Measurements from ENCODE around the gene FAM83D. TPM values are rescaled to one million over a fixed set of nuclear protein-coding genes. Genes with fewer than 3 reads are reported as not detected.
A peak's percentile ranks its signal among the peaks of the same experiment; 100 is the strongest.
"Not testable (repeated sequence)": the region's sequence is repeated elsewhere in the genome, so short reads cannot be mapped to it uniquely, and the experiment has no call there.

The FAM83D gene
- total RNA-seq, 2 experiments from 2014 or later: 23.1 to 28.4 TPM

DNA sequence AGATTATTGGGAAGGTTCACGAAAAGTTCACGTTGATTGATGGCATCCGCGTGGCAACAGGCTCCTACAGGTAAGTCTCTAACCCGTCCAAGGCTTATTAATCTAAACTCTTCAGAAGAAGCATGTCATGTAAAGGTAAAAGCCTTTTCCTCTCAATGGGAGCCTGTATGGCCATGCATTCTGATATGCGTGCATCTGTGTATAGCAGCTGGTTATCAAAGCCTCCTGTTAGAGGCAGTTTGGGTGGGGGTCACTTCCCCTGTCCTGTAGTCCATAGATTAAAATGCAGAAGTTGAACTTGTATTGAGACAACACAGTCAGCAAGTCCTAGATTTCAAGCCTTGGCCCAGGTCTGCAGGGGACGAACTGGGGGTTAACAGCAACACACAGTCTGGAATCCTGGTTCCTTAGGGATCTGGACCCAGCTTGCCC, 21.7 kb downstream of the FAM83D start:
- no peak for DNase-seq
- ATAC-seq: no peak
- Mint-ChIP-seq H3K4me1 (no peaks in the 10 kb centered on the region), H3K4me3 (no peak overlapping the region), H3K27me3 (no peaks in the 10 kb centered on the region), H3K36me3 (peaks cover 62% of the 10 kb centered on the region), H3K9me3 (ENCODE audit: low read depth) (no peaks in the 10 kb centered on the region), H3K27ac (no peak overlapping the region)
- CTCF ChIA-PET: no interaction called here

DNA sequence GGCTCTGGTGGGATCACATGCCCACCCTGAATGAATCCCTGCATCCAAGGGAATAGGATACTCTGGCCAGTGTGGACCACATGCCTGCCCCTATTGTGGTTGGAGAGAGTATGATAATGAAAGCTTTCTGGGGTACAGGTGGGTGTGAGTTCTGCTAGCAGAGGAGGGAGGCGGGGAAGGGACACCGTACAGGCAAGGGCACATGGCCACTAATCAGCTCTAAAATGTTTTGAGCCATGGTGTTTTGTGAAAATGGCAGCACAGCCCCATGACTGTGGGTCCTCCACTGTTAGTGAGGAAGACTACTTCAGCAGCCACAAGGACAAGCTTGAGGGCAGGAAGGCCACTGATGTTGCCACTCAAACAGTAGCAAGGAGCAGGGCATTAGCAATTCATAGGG, 24.0 kb downstream of the FAM83D start:
- no peak for DNase-seq
- CTCF ChIA-PET: interaction anchor here (0.6 to 2.1 kb wide), 5 partner anchors 12 to 99 kb away, joined by 3 to 8 read pairs (median 3); partner anchors contain the start of genes DHX35 and FAM83D
- Mint-ChIP-seq H3K4me1 (peaks cover 2% of the 10 kb centered on the region), H3K4me3 (no peak overlapping the region), H3K36me3 (peaks cover 69% of the 10 kb centered on the region), H3K9me3 (ENCODE audit: low read depth) (no peaks in the 10 kb centered on the region), H3K27ac (no peak overlapping the region), H3K27me3 (no peaks in the 10 kb centered on the region)
- no peak for ATAC-seq

DNA sequence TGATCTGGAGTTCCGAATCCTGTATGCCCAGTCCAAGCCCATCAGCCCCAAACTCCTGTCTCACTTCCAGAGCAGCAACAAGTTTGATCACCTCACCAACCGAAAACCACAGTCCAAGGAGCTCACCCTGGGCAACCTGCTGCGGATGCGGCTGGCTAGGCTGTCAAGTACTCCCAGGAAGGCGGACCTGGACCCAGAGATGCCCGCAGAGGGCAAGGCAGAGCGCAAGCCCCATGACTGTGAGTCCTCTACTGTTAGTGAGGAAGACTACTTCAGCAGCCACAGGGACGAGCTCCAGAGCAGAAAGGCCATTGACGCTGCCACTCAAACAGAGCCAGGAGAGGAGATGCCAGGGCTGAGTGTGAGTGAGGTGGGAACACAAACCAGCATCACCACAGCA, 25.4 kb downstream of the FAM83D start:
- DNase-seq (peak; percentile 37), ATAC-seq (no peak)
- Mint-ChIP-seq H3K27me3 (no peaks in the 10 kb centered on the region), H3K9me3 (ENCODE audit: low read depth) (no peaks in the 10 kb centered on the region), H3K4me1 (peaks cover 2% of the 10 kb centered on the region), H3K36me3 (peaks cover 62% of the 10 kb centered on the region), H3K4me3 (no peak overlapping the region), H3K27ac (no peak overlapping the region)
- CTCF ChIA-PET: interaction anchor here (0.9 to 2.1 kb wide), 3 partner anchors 10 to 98 kb away, joined by 3 to 8 read pairs (median 3); partner anchors contain the start of genes DHX35 and FAM83D

DNA sequence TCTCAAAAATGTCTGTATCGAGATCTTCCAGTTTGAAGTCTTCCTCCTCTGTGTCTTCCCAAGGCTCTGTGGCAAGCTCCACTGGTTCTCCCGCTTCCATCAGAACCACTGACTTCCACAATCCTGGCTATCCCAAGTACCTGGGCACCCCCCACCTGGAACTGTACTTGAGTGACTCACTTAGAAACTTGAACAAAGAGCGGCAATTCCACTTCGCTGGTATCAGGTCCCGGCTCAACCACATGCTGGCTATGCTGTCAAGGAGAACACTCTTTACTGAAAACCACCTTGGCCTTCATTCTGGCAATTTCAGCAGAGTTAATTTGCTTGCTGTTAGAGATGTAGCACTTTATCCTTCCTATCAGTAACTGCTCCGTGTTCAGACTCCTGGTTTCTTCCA, 25.9 kb downstream of the FAM83D start:
- DNase-seq (peak; percentile 27), ATAC-seq (no peak)
- peaks cover 57% of the 10 kb centered on the region for H3K36me3 Mint-ChIP-seq
- CTCF ChIA-PET: interaction anchor here (0.9 to 2.1 kb wide), 2 partner anchors 10 to 26 kb away, joined by 3 to 8 read pairs; partner anchors contain the start of genes DHX35 and FAM83D
- H3K9me3 Mint-ChIP-seq (ENCODE audit: low read depth): no peaks in the 10 kb centered on the region
- H3K4me1 Mint-ChIP-seq: peaks cover 2% of the 10 kb centered on the region
- H3K4me3 Mint-ChIP-seq: no peak overlapping the region
- no peak overlapping the region for H3K27ac Mint-ChIP-seq
- no peaks in the 10 kb centered on the region for H3K27me3 Mint-ChIP-seq

DNA sequence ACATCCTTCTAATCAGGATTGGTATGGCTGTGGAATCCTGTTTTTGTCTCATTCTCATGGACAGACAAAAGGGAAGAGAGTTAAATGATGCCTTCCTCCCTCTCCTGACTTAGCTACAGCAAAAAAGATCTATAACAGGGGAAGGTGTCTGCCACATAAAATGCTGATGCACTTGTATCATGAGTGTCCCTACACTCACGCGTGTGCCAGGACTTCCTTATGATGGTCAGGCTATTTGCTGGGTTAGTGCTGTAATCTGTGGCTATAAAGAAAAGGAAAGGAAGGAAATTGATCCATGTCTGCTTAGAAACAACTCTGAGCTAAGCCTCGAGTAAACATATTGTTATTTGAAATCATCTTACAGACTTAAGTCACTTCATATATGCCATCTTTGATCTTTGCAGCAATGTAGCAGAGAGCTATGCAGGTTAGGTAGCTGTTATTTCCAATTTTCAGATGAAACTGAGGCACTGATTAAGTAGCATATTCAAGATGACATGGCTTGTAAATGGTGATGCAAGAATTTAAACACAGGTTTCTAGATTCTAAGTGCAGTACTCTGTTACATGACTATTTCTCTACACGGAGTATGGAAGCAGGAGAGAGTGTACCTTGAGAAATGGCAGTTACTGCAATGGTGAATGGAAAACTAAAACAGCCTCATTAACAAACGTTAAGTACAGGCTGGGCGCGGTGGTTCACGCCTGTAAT, 27.6 kb downstream of the FAM83D start:
- H3K27me3 Mint-ChIP-seq: no peaks in the 10 kb centered on the region
- no peak overlapping the region for H3K4me3 Mint-ChIP-seq
- peaks cover 2% of the 10 kb centered on the region for H3K4me1 Mint-ChIP-seq
- DNase-seq: no peak
- no peak overlapping the region for H3K27ac Mint-ChIP-seq
- ATAC-seq: no peak
- H3K36me3 Mint-ChIP-seq: peaks cover 42% of the 10 kb centered on the region
- CTCF ChIA-PET: interaction anchor here (0.9 to 1.5 kb wide), 2 partner anchors 28 to 96 kb away, joined by 3 to 6 read pairs; partner anchors contain the start of gene FAM83D
- H3K9me3 Mint-ChIP-seq (ENCODE audit: low read depth): no peaks in the 10 kb centered on the region

DNA sequence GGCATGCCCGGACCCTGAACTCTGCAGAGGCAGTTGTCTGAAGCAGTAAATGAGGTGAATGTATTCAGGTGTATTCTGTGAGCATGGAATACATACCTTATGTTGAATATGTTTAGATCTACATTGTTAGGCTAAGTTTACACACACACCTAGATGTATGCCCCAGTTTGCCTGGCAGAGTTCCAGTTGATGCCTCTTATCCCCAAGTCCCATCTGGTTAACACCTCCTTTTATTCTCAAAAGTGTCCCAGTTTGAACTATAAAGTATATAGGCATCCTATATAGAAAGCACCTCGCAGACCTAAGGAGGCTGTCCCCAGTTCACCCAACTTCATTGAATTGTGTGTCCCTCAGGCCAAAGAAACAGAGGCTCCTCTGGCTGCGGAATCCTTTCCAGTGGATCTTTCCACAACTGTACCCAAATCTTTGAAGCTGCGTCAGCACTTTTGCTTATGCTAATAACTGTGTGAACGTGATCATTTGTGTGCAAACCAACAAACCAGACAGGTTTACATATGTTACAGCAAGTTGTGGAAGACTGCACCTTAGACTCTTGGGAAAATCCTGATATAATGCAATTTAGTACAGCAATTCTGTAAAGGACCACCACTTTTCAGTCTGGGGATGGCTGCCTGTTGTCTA, 31.1 kb downstream of the FAM83D start:
- no peak for DNase-seq
- Mint-ChIP-seq H3K4me3 (no peak overlapping the region), H3K27ac (no peak overlapping the region), H3K4me1 (peaks cover 14% of the 10 kb centered on the region), H3K27me3 (no peaks in the 10 kb centered on the region), H3K36me3 (peaks cover 13% of the 10 kb centered on the region), H3K9me3 (ENCODE audit: low read depth) (no peaks in the 10 kb centered on the region)
- CTCF ChIA-PET: interaction anchor here (1.0 kb wide), 1 partner anchor 30 kb away, joined by 3 read pairs; no protein-coding TSS in a partner anchor
- ATAC-seq: no peak

DNA sequence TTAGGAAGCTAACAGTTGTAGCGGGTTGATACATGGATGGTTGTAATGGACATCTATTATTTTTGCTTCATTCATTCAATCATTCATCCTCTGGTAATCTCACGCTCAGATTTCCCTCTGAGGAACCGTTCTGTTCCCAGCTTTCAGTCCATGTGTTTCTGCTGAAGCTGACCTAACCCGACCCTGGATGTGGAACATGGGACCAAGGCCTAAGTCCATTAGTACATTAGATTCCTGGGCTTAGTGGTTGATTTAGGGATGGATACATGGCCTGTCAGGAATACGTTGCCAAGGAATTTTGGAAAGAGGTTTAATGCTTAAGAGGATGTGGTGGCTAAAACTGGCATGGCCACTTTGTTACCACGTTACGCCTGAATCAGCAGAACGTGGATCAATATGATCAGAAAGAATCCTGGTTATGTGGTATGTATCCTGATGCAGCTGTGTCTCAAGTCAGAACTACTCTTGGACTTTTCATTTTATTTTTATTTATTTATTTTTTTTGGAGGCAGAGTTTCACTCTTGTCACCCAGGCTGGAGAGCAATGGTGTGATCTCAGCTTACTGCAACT, 31.8 kb downstream of the FAM83D start:
- DNase-seq: no peak
- H3K9me3 Mint-ChIP-seq (ENCODE audit: low read depth): no peaks in the 10 kb centered on the region
- CTCF ChIA-PET: no interaction called here
- H3K36me3 Mint-ChIP-seq: peaks cover 10% of the 10 kb centered on the region
- H3K4me1 Mint-ChIP-seq: peaks cover 18% of the 10 kb centered on the region
- ATAC-seq: no peak
- no peak overlapping the region for H3K4me3 Mint-ChIP-seq
- no peaks in the 10 kb centered on the region for H3K27me3 Mint-ChIP-seq
- H3K27ac Mint-ChIP-seq: no peak overlapping the region

DNA sequence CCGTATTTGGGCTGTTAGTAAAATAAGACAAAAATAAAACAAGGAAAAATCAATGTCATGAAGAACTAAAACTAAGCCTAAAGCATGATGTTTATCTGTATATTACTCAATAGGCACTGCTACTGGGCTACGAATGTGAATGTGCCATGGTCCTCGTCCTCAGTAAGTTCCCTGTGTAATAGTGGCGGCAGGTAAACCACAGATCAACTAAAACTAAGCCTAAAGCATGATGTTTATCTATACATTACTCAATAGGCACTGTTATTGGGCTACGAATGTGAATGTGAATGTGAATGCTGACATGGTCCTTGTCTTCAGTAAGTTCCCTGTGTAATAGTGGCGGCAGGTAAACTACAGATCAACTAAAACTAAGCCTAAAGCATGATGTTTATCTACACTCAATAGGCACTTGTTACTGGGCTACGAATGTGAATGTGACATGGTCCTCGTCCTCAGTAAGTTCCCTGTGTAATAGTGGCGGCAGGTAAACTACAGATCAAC, 34.0 kb downstream of the FAM83D start:
- not testable (repeated sequence) for H3K4me3 Mint-ChIP-seq; ATAC-seq; H3K9me3 Mint-ChIP-seq (ENCODE audit: low read depth); H3K36me3 Mint-ChIP-seq; H3K27ac Mint-ChIP-seq; DNase-seq; H3K27me3 Mint-ChIP-seq
- CTCF ChIA-PET: interaction anchor here (3.4 to 8.5 kb wide), 3 partner anchors 34 to 87 kb away, joined by 15 to 98 read pairs (median 33); partner anchors contain the start of gene FAM83D
- H3K4me1 Mint-ChIP-seq: peaks cover 29% of the 10 kb centered on the region

DNA sequence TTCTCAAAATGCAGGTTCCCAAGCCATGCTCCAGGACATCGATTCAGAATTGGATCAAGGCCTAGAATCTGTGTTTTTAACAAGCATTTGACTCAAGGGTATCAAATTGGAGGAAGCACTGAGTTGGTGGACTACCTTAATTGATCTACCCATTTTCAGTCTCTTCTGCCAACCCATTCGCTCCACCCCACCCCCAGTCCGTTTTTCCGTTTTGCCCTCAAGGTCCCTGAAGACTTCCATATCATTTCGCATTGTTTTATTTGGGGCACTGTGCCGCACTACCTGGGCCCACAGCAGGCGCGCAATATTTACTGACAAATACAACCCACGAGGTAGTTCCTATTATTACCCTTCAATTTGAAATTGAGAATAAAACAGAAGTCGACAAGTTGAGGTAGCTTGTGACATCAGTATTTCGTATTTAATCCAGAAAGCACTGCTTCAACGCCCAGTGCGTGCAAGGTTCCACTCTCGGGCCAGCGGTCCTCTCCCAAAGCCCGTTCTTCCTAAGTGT, 35.4 kb downstream of the FAM83D start:
- Mint-ChIP-seq H3K27me3 (no peaks in the 10 kb centered on the region), H3K4me3 (peak overlapping the region; percentile 87), H3K9me3 (ENCODE audit: low read depth) (no peaks in the 10 kb centered on the region), H3K27ac (peak overlapping the region; percentile 97), H3K36me3 (peaks cover 7% of the 10 kb centered on the region), H3K4me1 (peaks cover 29% of the 10 kb centered on the region)
- CTCF ChIA-PET: interaction anchor here (0.7 to 8.5 kb wide), 22 partner anchors 10 to 515 kb away, joined by 3 to 98 read pairs (median 4); partner anchors contain the start of gene FAM83D
- ATAC-seq (peak; percentile 1), DNase-seq (peak; percentile 52)

DNA sequence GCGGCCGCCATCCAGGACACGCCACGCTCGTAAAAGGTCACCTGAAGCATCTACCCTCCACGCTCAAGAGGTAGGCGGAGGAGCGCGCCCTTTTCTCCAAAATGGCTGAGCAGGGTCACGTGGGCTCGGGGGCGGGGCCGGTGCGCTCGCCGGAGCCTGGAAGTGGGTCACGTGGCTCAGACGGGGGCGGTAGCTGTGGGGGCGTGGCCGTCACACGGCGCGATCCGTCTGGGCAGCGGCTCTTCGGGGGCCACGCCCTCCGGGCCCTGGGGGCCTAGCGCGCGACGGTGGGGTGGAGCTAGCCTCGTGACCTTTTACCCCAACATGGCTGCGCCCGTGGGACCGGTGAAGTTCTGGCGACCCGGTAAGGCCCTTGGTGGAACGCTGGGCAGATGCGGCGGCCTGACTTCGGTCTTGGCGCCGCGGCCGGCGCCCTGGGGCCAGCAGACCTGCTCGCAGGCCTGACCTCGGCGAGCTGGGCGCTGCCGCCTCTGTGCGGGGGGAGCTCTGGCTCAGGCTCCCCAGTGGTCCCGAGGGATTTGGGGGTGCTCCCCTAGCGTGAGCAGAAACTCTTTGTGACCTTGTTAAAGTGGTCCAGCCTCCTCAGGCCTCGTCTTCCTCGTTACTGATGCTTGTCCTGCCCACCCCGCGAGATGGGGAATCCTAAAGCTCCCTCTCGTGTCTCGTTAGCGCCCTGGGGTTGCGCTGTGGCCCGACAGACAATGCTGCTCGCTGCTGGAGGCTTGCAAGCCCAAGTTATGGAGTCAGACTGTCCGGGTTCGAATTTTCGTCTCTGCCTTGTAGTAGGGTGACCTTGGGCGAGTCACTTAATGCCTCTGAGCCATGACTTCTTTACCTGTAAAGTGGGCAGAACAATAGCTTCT, 36.1 kb downstream of the FAM83D start, which contains the start of gene DHX35:
DHX35 (plus strand) TSS at position 301 of the 884 bp plus-strand sequence; CDS start at position 325, 24 bp downstream.
- Mint-ChIP-seq H3K27ac (peak within 1 kb of the TSS; percentile 97), H3K4me1 (peaks cover 29% of the 10 kb centered on the region), H3K27me3 (no peaks in the 10 kb centered on the region), H3K4me3 (peak within 1 kb of the TSS; percentile 87), H3K36me3 (peaks cover 7% of the 10 kb centered on the region), H3K9me3 (ENCODE audit: low read depth) (no peaks in the 10 kb centered on the region)
- peak; percentile 99 for DNase-seq
- ATAC-seq: peak; percentile 99
- CTCF ChIA-PET: interaction anchor here (0.7 to 8.5 kb wide), 24 partner anchors 11 to 516 kb away, joined by 3 to 98 read pairs (median 4); partner anchors contain the start of genes ACTR5 and FAM83D

DNA sequence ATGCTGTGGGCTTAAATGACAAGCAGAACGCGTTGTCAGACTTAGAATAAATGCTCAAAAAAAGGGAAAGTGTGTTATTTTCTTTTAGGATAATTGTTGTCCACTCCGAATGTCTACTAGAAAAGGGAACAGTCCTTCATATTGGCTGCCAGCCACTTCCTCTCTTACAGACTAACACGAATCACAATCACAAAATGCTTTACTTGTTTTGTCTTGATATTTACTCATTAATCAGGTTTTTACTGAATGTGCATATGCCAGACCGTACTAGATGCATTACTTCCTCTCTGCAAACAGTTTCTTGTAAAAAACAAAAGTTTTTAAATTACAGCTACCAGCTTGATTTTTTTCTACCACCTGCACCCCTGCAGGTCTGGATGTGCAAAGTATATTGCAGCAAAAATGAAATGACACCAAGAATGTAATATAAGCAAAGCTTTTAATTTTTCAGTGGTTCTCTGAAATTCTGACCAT, 36.7 kb downstream of the FAM83D start:
- ATAC-seq: no peak
- H3K27ac Mint-ChIP-seq: peak overlapping the region; percentile 90
- H3K36me3 Mint-ChIP-seq: peaks cover 7% of the 10 kb centered on the region
- no peaks in the 10 kb centered on the region for H3K27me3 Mint-ChIP-seq
- H3K9me3 Mint-ChIP-seq (ENCODE audit: low read depth): no peaks in the 10 kb centered on the region
- DNase-seq: no peak
- H3K4me1 Mint-ChIP-seq: peaks cover 29% of the 10 kb centered on the region
- H3K4me3 Mint-ChIP-seq: peak overlapping the region; percentile 87
- CTCF ChIA-PET: interaction anchor here (0.9 to 8.5 kb wide), 14 partner anchors 12 to 215 kb away, joined by 3 to 98 read pairs (median 6); partner anchors contain the start of genes ACTR5 and FAM83D

DNA sequence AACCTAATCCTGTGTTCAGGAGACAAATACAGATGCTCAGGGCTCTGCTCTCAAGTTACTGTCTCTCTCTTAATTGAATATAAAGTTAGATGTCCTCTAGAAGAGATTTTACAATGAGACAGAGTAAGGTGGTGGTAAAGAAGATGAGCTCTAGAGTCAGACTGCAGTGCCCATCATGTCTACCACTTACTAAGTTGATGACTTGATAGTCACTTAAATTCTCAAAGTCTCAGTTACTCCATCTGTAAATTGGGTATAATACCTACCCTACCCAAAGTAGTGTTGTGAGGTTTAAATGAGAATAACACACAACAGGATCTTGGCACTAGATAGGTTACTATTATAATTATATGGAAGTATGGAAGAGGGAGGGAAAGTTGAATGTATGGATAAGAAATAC, 37.5 kb downstream of the FAM83D start:
- H3K9me3 Mint-ChIP-seq (ENCODE audit: low read depth): no peaks in the 10 kb centered on the region
- no peak overlapping the region for H3K27ac Mint-ChIP-seq
- peaks cover 29% of the 10 kb centered on the region for H3K4me1 Mint-ChIP-seq
- CTCF ChIA-PET: interaction anchor here (1.2 to 8.5 kb wide), 6 partner anchors 12 to 84 kb away, joined by 5 to 98 read pairs (median 11); partner anchors contain the start of gene FAM83D
- no peaks in the 10 kb centered on the region for H3K27me3 Mint-ChIP-seq
- no peak for ATAC-seq
- H3K4me3 Mint-ChIP-seq: no peak overlapping the region
- peaks cover 7% of the 10 kb centered on the region for H3K36me3 Mint-ChIP-seq
- DNase-seq: no peak
